Duodenal mucosa (tissue), 2 donors: Measurements from ENCODE around the gene CHERP.

Experiments used
- H3K27ac ChIP-seq: one replicate; pipeline ENCODE4 v1.7.0; 2013; ENCODE audit warnings: low read depth, low read length
- H3K27me3 ChIP-seq, 2 donors: one replicate each; pipeline ENCODE4 v1.7.0; 2013; ENCODE audit warnings: low read length in 2 of 2, control low read depth in 1 of 2; ENCODE audit not compliant: insufficient read depth in 2 of 2, control insufficient read depth in 1 of 2
- H3K36me3 ChIP-seq, 2 donors: one replicate each; pipeline ENCODE4 v1.7.0; 2013; ENCODE audit warnings: low read length in 2 of 2, control low read depth in 1 of 2; ENCODE audit not compliant: insufficient read depth in 2 of 2, control insufficient read depth in 1 of 2
- H3K4me1 ChIP-seq, 2 donors: one replicate each; pipeline ENCODE4 v1.7.0; 2013; ENCODE audit warnings: low read length in 2 of 2, control low read depth in 1 of 2; ENCODE audit not compliant: insufficient read depth in 2 of 2, control insufficient read depth in 1 of 2
- H3K4me3 ChIP-seq, 2 donors: one replicate each; pipeline ENCODE4 v1.7.0; 2013; ENCODE audit warnings: low read length in 2 of 2, low read depth in 1 of 2
- H3K9ac ChIP-seq, 2 donors: one replicate each; pipeline ENCODE4 v1.7.0; 2013; ENCODE audit warnings: low read length in 2 of 2, low read depth in 1 of 2
- H3K9me3 ChIP-seq, 2 donors: one replicate each; pipeline ENCODE4 v1.7.0; 2013; ENCODE audit warnings: low read length in 2 of 2, control low read depth in 1 of 2; ENCODE audit not compliant: control insufficient read depth in 1 of 2

The CHERP gene

DNA sequence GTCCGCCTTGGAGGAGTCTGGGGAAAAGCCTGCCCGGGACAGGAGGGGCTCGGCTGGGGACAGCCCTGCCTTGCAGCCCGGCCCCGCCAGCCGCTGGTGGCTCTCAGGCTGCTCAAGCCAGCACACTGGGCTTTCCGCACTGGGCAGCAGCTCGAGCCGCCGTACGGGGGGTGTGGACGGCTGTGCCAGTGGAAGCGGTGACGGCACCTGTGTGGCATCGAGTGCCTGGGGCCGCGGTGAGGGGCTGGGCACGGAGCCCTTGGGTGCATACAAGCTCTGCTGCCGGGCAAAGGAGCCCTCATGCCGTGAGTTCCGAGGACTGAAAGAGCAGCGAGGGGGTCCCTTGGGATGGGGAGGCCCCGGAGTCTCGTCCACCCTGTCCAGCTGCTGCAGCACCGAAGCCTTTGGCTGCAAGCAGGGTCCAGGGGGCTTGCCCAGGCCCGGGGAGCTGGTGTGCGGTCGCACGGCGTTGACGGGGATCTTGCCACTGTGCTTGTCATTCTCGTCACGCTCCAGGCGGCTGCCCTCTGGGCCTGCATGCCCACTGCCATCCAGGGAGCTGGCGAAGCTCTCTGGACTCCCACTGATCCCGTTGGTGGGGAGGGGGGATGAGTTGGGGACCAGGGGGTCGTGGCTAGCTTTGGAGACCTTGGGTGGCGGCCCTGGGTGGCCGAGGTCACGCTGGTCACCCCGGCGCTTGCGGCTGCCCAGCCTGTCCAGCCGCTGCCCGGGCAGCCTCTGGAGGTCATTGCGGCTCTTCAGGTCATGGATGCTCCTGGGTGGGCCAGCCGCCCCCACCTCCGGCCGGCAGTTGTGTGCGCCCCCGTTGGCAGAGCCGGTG lies 34.7 kb upstream of the CHERP start:
- H3K9ac ChIP-seq: no peak overlapping the region
- no peaks in the 10 kb centered on the region for H3K9me3 ChIP-seq
- H3K4me1 ChIP-seq: peaks cover 27 to 31% of the 10 kb centered on the region in 2 donors
- peaks cover 16 to 46% of the 10 kb centered on the region in 2 donors for H3K36me3 ChIP-seq
- H3K4me3 ChIP-seq: no peak overlapping the region
- no peaks in the 10 kb centered on the region for H3K27me3 ChIP-seq
- no peak overlapping the region for H3K27ac ChIP-seq

DNA sequence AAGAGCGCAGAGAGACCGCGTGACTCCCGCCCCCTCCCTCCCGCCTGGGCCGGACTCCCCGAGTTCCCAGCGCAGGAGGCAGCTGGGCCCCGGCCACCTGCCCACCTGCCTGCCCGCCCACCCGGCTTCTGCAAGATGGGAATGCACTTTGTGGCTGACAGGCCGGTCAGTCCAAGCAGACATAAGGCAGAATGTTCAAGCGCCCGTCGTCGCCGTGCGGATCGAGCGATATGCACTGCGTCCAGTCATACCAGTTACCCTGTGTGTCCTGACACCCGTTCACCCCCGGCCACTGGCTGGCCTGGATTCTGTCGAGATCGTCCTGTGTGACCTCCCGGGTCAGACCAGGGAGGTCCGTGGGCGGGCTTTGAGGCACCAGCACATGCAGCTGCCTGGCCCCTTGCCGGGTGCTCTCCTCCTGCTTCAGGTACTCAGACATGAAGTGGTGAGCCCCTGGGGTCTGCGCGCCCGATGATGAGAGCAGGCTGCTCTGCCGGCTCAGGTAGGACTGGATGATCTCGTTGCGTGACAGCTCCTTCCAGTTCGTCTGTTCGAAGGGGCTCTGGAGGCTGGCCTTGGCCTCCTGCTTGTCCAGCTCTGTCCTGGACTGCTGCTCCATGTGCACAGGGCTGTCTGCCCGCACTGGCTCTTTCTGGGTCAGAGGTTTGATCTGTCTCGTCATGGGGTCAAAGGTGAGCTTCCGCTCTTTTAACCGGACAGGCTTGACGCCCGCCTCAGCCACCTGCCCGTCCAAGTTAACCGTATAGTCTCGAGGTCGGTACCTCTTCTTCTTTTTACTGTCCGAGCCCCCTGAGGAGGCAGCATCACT lies 33.8 kb upstream of the CHERP start:
- H3K4me1 ChIP-seq: peaks cover 26 to 29% of the 10 kb centered on the region in 2 donors
- H3K9me3 ChIP-seq: no peaks in the 10 kb centered on the region
- no peak overlapping the region for H3K27ac ChIP-seq
- peaks cover 12 to 40% of the 10 kb centered on the region in 2 donors for H3K36me3 ChIP-seq
- H3K4me3 ChIP-seq: no peak overlapping the region
- H3K27me3 ChIP-seq: no peaks in the 10 kb centered on the region
- no peak overlapping the region for H3K9ac ChIP-seq

DNA sequence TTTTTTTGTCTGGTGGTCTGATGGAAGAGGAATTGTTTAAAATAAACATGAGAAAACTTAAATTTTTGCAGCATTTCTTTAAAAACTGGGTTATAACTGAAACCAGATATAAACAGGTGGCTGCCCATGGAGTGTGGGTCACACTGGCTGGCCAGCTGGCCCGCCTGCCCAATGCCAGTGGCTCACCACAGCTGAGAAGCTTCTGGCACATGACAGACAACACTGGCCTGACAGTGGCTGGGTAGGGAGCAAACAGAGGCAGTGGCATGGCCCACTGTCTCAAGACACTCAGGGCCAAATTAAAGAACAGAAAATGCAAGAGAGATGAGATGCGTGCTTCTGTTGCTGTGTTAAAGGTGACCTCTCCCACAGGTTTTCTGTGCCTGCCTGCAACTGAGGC lies 33.0 kb upstream of the CHERP start:
- Histone ChIP-seq H3K4me3 (no peak overlapping the region), H3K36me3 (peaks cover 8 to 35% of the 10 kb centered on the region in 2 donors), H3K4me1 (peaks cover 32% of the 10 kb centered on the region in 2 donors), H3K27me3 (no peaks in the 10 kb centered on the region), H3K9ac (no peak overlapping the region), H3K9me3 (no peaks in the 10 kb centered on the region), H3K27ac (no peak overlapping the region)

GRCh38 chr19:16573925-16574324 lies 31.7 kb upstream of the CHERP start:
- H3K9ac ChIP-seq: peak overlapping the region; percentile 20 to 21
- H3K27me3 ChIP-seq: no peaks in the 10 kb centered on the region
- H3K36me3 ChIP-seq: peaks cover 3 to 33% of the 10 kb centered on the region in 2 donors
- peak overlapping the region; percentile 94 to 99 for H3K4me3 ChIP-seq
- H3K4me1 ChIP-seq: peaks cover 35 to 37% of the 10 kb centered on the region in 2 donors
- H3K9me3 ChIP-seq: no peaks in the 10 kb centered on the region
- no peak overlapping the region for H3K27ac ChIP-seq

GRCh38 chr19:16573296-16573695 lies 31.1 kb upstream of the CHERP start:
- Histone ChIP-seq H3K4me1 (peaks cover 35 to 37% of the 10 kb centered on the region in 2 donors), H3K27me3 (no peaks in the 10 kb centered on the region), H3K4me3 (peak overlapping the region; percentile 94 to 99), H3K9me3 (no peaks in the 10 kb centered on the region), H3K36me3 (peaks cover 3 to 33% of the 10 kb centered on the region in 2 donors), H3K9ac (peak overlapping the region; percentile 52 to 97), H3K27ac (no peak overlapping the region)

- H3K4me1 ChIP-seq: peaks cover 35 to 37% of the 10 kb centered on the region in 2 donors
- peak within 1 kb of the TSS; percentile 81 for H3K27ac ChIP-seq
- H3K4me3 ChIP-seq: peak within 1 kb of the TSS; percentile 95 to 99
- peaks cover 3 to 33% of the 10 kb centered on the region in 2 donors for H3K36me3 ChIP-seq
- peak within 1 kb of the TSS; percentile 88 to 97 for H3K9ac ChIP-seq
- no peaks in the 10 kb centered on the region for H3K27me3 ChIP-seq
- H3K9me3 ChIP-seq: no peaks in the 10 kb centered on the region
Observed at GRCh38 chr19:16572332-16573211, 30.3 kb upstream of the CHERP start, which contains the start of gene SLC35E1. Gene SLC35E1, minus strand, starts transcription at chr19:16572415. Its CDS starts 51 bp downstream, at chr19:16572364.

DNA sequence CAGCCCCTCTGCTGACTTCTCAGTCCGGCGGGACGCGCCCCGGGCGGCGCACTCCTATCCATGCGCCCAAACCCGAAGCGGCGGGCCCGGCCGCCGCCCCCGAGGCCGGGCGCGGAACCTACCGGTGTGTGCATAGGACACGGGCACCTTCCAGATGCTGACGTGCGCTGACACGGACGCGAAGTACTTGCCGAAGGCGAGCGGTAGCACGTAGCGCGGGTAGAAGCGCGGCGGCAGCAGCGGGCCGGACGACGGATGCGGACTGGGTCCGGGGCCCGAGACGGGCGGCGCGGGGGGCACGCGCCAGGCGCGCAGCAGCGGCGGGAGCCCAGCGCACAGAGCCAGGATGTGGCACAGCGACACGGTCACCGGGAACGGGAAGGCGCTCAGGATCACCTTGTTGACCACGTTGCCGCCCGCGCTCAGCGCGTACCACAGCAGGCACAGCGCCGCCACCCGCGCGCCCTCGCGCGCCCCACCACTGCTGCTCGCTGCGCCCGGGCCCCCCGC lies 29.6 kb upstream of the CHERP start:
- Histone ChIP-seq H3K9ac (peak overlapping the region; percentile 77 to 88), H3K4me1 (peaks cover 35 to 37% of the 10 kb centered on the region in 2 donors), H3K27ac (peak overlapping the region; percentile 70), H3K27me3 (no peaks in the 10 kb centered on the region), H3K9me3 (no peaks in the 10 kb centered on the region), H3K36me3 (peaks cover 3 to 33% of the 10 kb centered on the region in 2 donors), H3K4me3 (peak overlapping the region; percentile 87 to 95)

GRCh38 chr19:16571283-16571682 lies 29.0 kb upstream of the CHERP start:
- peak overlapping the region; percentile 87 to 95 for H3K4me3 ChIP-seq
- H3K9ac ChIP-seq: peak overlapping the region; percentile 77 to 88
- peaks cover 6 to 33% of the 10 kb centered on the region in 2 donors for H3K36me3 ChIP-seq
- H3K9me3 ChIP-seq: no peaks in the 10 kb centered on the region
- no peaks in the 10 kb centered on the region for H3K27me3 ChIP-seq
- H3K4me1 ChIP-seq: peaks cover 35 to 37% of the 10 kb centered on the region in 2 donors
- no peak overlapping the region for H3K27ac ChIP-seq

- Histone ChIP-seq H3K27ac (no peak overlapping the region), H3K9ac (no peak overlapping the region), H3K9me3 (no peaks in the 10 kb centered on the region), H3K4me3 (no peak overlapping the region), H3K4me1 (peaks cover 32 to 37% of the 10 kb centered on the region in 2 donors), H3K36me3 (peaks cover 8 to 34% of the 10 kb centered on the region in 2 donors), H3K27me3 (no peaks in the 10 kb centered on the region)
Observed at GRCh38 chr19:16569609-16570320, 27.5 kb upstream of the CHERP start.
